K562 (cell line): ENCODE measurements around the gene CNOT9. TPM values are rescaled to one million over a fixed set of nuclear protein-coding genes. Genes with fewer than 3 reads are reported as not detected.

Experiments
- ATAC-seq: fragments of 200-7000 bp; cut with Tn5 transposase; 3 replicates; pipeline ENCODE4 v1.9.1; 2020; ENCODE audit warnings: moderate library complexity
- Bru-seq: library from RNA; stranded (reverse); fragments of 400-500 nt; gene quantifications from one replicate; lab custom pipeline; 2021; lab: Mats Ljungman, UMichigan
- BruChase-seq, 2 experiments: library from RNA; stranded (reverse); fragments of 400-500 nt; gene quantifications; one replicate each; lab custom pipeline; 2021; lab: Mats Ljungman, UMichigan
- BruUV-seq: library from RNA; stranded (reverse); fragments of 400-500 nt; replicated peaks from 2 replicates; lab custom pipeline; 2021; lab: Mats Ljungman, UMichigan
- CTCF ChIA-PET: fragments of 300-600 bp; formaldehyde crosslinking; extraction: SDS; loops from one replicate; lab custom pipeline; 2021; ENCODE audit warnings: low intra/inter-chr PET ratio; lab: Yijun Ruan, JAX
- POLR2A ChIA-PET: fragments of 300-600, 350-650 bp; sonication (Branson Sonifier 250); formaldehyde crosslinking; extraction: SDS; loops from one replicate; lab custom pipeline; 2021; ENCODE audit warnings: antibody characterized with exemption, inconsistent platforms; lab: Yijun Ruan, JAX
- DNase-seq, 4 experiments: peaks; one replicate each; pipeline versions ENCODE4 v3.0.0 to v3.0.0-alpha.2; 2011 to 2018; ENCODE audit warnings: low spot score in 3 of 4, mixed read lengths in 3 of 4; ENCODE audit errors: extremely low read depth in 1 of 4
- FAIRE-seq: peaks from 2 replicates; lab custom pipeline; 2011; peaks lifted over from hg19 to GRCh38; lab: Jason Lieb, UNC
- H2AFZ ChIP-seq: 2 replicates; pipeline ENCODE4 v1.6.0; 2011; ENCODE audit warnings: low read depth, low read length, control low read depth, inconsistent platforms
- H3K27ac ChIP-seq: fragments of 200-600 bp; 3 replicates; pipeline ENCODE4 v1.8.0; 2011; ENCODE audit warnings: low read depth, mild to moderate bottlenecking, control low read depth, inconsistent platforms, low read length, moderate library complexity, mixed read lengths; ENCODE audit errors: extremely low read depth
- H3K27me3 ChIP-seq, 2 experiments: fragments of 300-600 bp in 1 of 2; 2 replicates in 1 of 2; 3 replicates in 1 of 2; pipeline versions ENCODE4 v1.6.0 to v1.8.0; 2011; ENCODE audit warnings: inconsistent platforms in 2 of 2, low read length in 2 of 2, mild to moderate bottlenecking in 1 of 2, mixed read lengths in 1 of 2, moderate library complexity in 1 of 2; ENCODE audit not compliant: control insufficient read depth in 2 of 2, insufficient read depth in 2 of 2
- H3K36me3 ChIP-seq: fragments of 300-600 bp; 3 replicates; pipeline ENCODE4 v1.8.0; 2011; ENCODE audit warnings: mild to moderate bottlenecking, low read length, inconsistent platforms; ENCODE audit not compliant: control insufficient read depth, insufficient read depth
- H3K4me1 ChIP-seq, 2 experiments: fragments of 200-600 bp in 1 of 2; replicated peaks in 1 of 2; 2 replicates in 1 of 2; 3 replicates in 1 of 2; pipeline versions ENCODE4 v1.5.1 to v1.8.0; 2011; ENCODE audit warnings: inconsistent platforms in 2 of 2, low read length in 2 of 2, mild to moderate bottlenecking in 1 of 2, mixed read lengths in 1 of 2, moderate library complexity in 1 of 2; ENCODE audit not compliant: control insufficient read depth in 2 of 2, insufficient read depth in 2 of 2
- H3K4me2 ChIP-seq: 2 replicates; pipeline ENCODE4 v1.6.1; 2011; ENCODE audit warnings: low read length, control low read depth, inconsistent platforms, mixed read lengths; ENCODE audit not compliant: insufficient read depth
- H3K4me3 ChIP-seq: fragments of 200-600 bp; sonication (generic), shearing (Covaris generic); 2 replicates; pipeline ENCODE4 v1.5.1; 2016; ENCODE audit warnings: control low read depth, inconsistent platforms
- H3K79me2 ChIP-seq: fragments of 200-600 bp; 3 replicates; pipeline ENCODE4 v1.8.0; 2011; ENCODE audit warnings: low read length, inconsistent platforms; ENCODE audit not compliant: control insufficient read depth, insufficient read depth
- H3K9ac ChIP-seq, 2 experiments: 2 replicates each; pipeline versions ENCODE4 v1.6.0 to v1.6.1; 2011; ENCODE audit warnings: low read depth in 2 of 2, low read length in 2 of 2, control low read depth in 1 of 2, inconsistent platforms in 1 of 2, mild to moderate bottlenecking in 1 of 2, mixed read lengths in 1 of 2; ENCODE audit not compliant: insufficient read depth in 1 of 2
- H3K9me1 ChIP-seq: one replicate; pipeline ENCODE4 v1.6.0; 2011; ENCODE audit warnings: inconsistent platforms, mild to moderate bottlenecking, low read length, moderate library complexity; ENCODE audit not compliant: control insufficient read depth, insufficient read depth
- H3K9me3 ChIP-seq: replicated peaks from 2 replicates; pipeline ENCODE4 v1.5.1; 2011; ENCODE audit warnings: low read depth, low read length, inconsistent platforms; ENCODE audit not compliant: control insufficient read depth, insufficient read depth
- H4K20me1 ChIP-seq: replicated peaks from 2 replicates; pipeline ENCODE4 v1.6.1; 2011; ENCODE audit warnings: low read length, inconsistent platforms, mixed read lengths; ENCODE audit not compliant: control insufficient read depth, insufficient read depth
- ATF3 ChIP-seq, 2 experiments: fragments of 450-650 bp in 1 of 2; sonication (generic) in 1 of 2; formaldehyde crosslinking in 1 of 2; IDR thresholded peaks in 1 of 2; conservative IDR thresholded peaks in 1 of 2; 2 replicates each; pipeline versions ENCODE4 v1.6.1 to v1.8.1; 2016 to 2023; ENCODE audit warnings: mild to moderate bottlenecking in 2 of 2, moderate library complexity in 2 of 2, inconsistent platforms in 1 of 2, missing genetic modification reagents in 1 of 2
- CREB1 ChIP-seq, 2 experiments: sonication (generic) in 1 of 2; formaldehyde crosslinking in 1 of 2; IDR thresholded peaks; 2 replicates each; pipeline versions ENCODE4 v1.6.1 to v1.8.0; 2012 to 2022; ENCODE audit warnings: inconsistent platforms in 1 of 2, mild to moderate bottlenecking in 1 of 2, missing genetic modification reagents in 1 of 2, moderate library complexity in 1 of 2
- CREB3 ChIP-seq: fragments of 450-650 bp; conservative IDR thresholded peaks from 2 replicates; pipeline ENCODE4 v1.6.1; 2016; ENCODE audit warnings: missing genetic modification characterization, low read depth, mild to moderate bottlenecking, missing compliant biosample characterization, moderate library complexity
- CXXC5 ChIP-seq: fragments of 250-450 bp; sonication (Bioruptor Pico); IDR thresholded peaks from 2 replicates; pipeline ENCODE4 v1.8.0; 2022; ENCODE audit warnings: inconsistent platforms, mild to moderate bottlenecking, moderate library complexity
- PHB ChIP-seq: fragments of 250-450 bp; sonication (Bioruptor Pico); IDR thresholded peaks from 2 replicates; pipeline ENCODE4 v1.5.0; 2021
- ZNF282 ChIP-seq: sonication (generic); formaldehyde crosslinking; IDR thresholded peaks from 2 replicates; pipeline ENCODE4 v1.8.1; 2023; ENCODE audit warnings: missing genetic modification reagents
- WGBS: fragments of 100-300 bp; shearing (Covaris generic); methylation state at CpG from one replicate; pipeline ENCODE4 v1.1.6; 2016; ENCODE audit warnings: low coverage, mixed read lengths; ENCODE audit not compliant: insufficient coverage; ENCODE audit errors: missing lambda C conversion rate; 5-methylcytosine and 5-hydroxymethylcytosine counted together
- in situ Hi-C: fragments of 300-500 bp; cut with MboI; formaldehyde crosslinking; loops from 4 replicates; pipeline ENCODE4 v1.15.0; 2018; ENCODE audit warnings: inconsistent platforms, mixed read lengths
- intact Hi-C: fragments of 100-400 bp; cut with micrococcal nuclease; formaldehyde crosslinking; loops from 2 replicates; pipeline ENCODE4 v1.14.2; 2022
- long read RNA-seq, 3 experiments: library from polyadenylated mRNA in 2 of 3; library from RNA in 1 of 3; unstranded in 2 of 3; stranded (forward) in 1 of 3; transcript quantifications; one replicate each; pipeline ENCODE4 v2.0.0, GENCODE V29; 2019 to 2022
- polyA minus RNA-seq, 3 experiments: library from RNA; depleted of rRNA, polyadenylated mRNA; stranded (reverse); fragments of >200 nt; gene quantifications; 2 replicates each; pipeline ENCODE4 v1.2.3, GENCODE V29; 2011
- polyA plus RNA-seq, 8 experiments: library from polyadenylated mRNA; depleted of rRNA in 4 of 8; stranded (reverse) in 5 of 8; unstranded in 3 of 8; fragments of >200 nt; fragmentation: Nextera tagmentation in 2 of 8; fragmentation: Illumina TruSeq in 1 of 8; extraction: Ambion mirVana in 2 of 8; extraction: Trizol in 1 of 8; gene quantifications; 2 replicates each; pipeline versions ENCODE4 v1.2.1 to v1.2.3, GENCODE V29; 2011 to 2014; ENCODE audit warnings: inconsistent platforms in 1 of 8, missing spikeins in 1 of 8
- total RNA-seq, 7 experiments: library from RNA; depleted of rRNA in 6 of 7; stranded (reverse); fragments of >200 nt in 6 of 7; fragmentation: Illumina TruSeq in 2 of 7; extraction: Trizol in 2 of 7; gene quantifications; 2 replicates each; pipeline versions ENCODE4 v1.2.1 to v1.2.3, GENCODE V29; 2011 to 2021; ENCODE audit warnings: low replicate concordance in 1 of 7
- TF ChIP-seq, protein P1 (sequence below): fragments of 250-450 bp; sonication (Bioruptor Pico); IDR thresholded peaks from 2 replicates; pipeline ENCODE4 v1.9.0; 2021; ENCODE audit warnings: mild to moderate bottlenecking, inconsistent platforms

CNOT9 gene
- total RNA-seq (2011; cell fraction: chromatin; rRNA removed; ENCODE audit: low replicate concordance): 44.5 and 73.8 TPM in 2 replicates
- 24.5 and 28.0 TPM in 2 replicates for total RNA-seq (2011; cell fraction: nucleolus; rRNA removed)
- 45.1 and 81.1 TPM in 2 replicates for total RNA-seq (2011; cell fraction: nucleoplasm; rRNA removed)
- total RNA-seq (2014; rRNA removed): 40.9 and 48.3 TPM in 2 replicates
- 47.7 and 51.1 TPM in 2 replicates for total RNA-seq (2014; rRNA removed; fragmentation: Illumina TruSeq; extraction: Trizol)
- 48.4 and 50.8 TPM in 2 replicates for total RNA-seq (2015; rRNA removed; fragmentation: Illumina TruSeq; extraction: Trizol)
- 50.7 and 51.6 TPM in 2 replicates for total RNA-seq (2021)
- polyA plus RNA-seq (2011; rRNA removed): 68.1 and 82.6 TPM in 2 replicates
- polyA plus RNA-seq (2011; cell fraction: cytosol; rRNA removed): 45.8 and 48.2 TPM in 2 replicates
- 62.8 and 76.2 TPM in 2 replicates for polyA plus RNA-seq (2011; cell fraction: nucleus; rRNA removed)
- polyA plus RNA-seq (2012): 26.9 and 31.4 TPM in 2 replicates
- 43.3 and 46.7 TPM in 2 replicates for polyA plus RNA-seq (2014; fragmentation: Illumina TruSeq; extraction: Trizol)
- 10 to 100 TPM; 19.0 to 27.4 TPM for polyA plus RNA-seq (2014; fragmentation: Nextera tagmentation; extraction: Ambion mirVana)
- polyA plus RNA-seq (2014; rRNA removed): 33.4 and 42.8 TPM in 2 replicates
- 98.0 and 123 TPM in 2 replicates for polyA minus RNA-seq (2011; rRNA and poly(A)+ RNA removed)
- polyA minus RNA-seq (2011; cell fraction: cytosol; rRNA and poly(A)+ RNA removed): 48.5 and 68.3 TPM in 2 replicates
- 28.5 and 47.8 TPM in 2 replicates for polyA minus RNA-seq (2011; cell fraction: nucleus; rRNA and poly(A)+ RNA removed)
- Bru-seq, nascent RNA: percentile 88 among the genes with signal in this experiment
- percentile 93 among the genes with signal in this experiment for BruChase-seq, experiment 1, labeled RNA remaining after a 2-hour chase
- percentile 92 among the genes with signal in this experiment for BruChase-seq, experiment 2, labeled RNA remaining after a 6-hour chase
- long read RNA-seq, experiment 1, full-length matches to known transcripts: 52 of 78 reads
- long read RNA-seq, experiment 1, partial matches to known transcripts: 0 of 78 reads
- long read RNA-seq, experiment 1, other reads (novel, unspliced or antisense): 26 of 78 reads
- long read RNA-seq, experiment 2, full-length matches to known transcripts: 5 of 33 reads
- long read RNA-seq, experiment 2, partial matches to known transcripts: 0 of 33 reads
- long read RNA-seq, experiment 2, other reads (novel, unspliced or antisense): 28 of 33 reads
- long read RNA-seq, experiment 3, full-length matches to known transcripts: 12 of 83 reads
- long read RNA-seq, experiment 3, partial matches to known transcripts: 0 of 83 reads
- long read RNA-seq, experiment 3, other reads (novel, unspliced or antisense): 71 of 83 reads

DNA sequence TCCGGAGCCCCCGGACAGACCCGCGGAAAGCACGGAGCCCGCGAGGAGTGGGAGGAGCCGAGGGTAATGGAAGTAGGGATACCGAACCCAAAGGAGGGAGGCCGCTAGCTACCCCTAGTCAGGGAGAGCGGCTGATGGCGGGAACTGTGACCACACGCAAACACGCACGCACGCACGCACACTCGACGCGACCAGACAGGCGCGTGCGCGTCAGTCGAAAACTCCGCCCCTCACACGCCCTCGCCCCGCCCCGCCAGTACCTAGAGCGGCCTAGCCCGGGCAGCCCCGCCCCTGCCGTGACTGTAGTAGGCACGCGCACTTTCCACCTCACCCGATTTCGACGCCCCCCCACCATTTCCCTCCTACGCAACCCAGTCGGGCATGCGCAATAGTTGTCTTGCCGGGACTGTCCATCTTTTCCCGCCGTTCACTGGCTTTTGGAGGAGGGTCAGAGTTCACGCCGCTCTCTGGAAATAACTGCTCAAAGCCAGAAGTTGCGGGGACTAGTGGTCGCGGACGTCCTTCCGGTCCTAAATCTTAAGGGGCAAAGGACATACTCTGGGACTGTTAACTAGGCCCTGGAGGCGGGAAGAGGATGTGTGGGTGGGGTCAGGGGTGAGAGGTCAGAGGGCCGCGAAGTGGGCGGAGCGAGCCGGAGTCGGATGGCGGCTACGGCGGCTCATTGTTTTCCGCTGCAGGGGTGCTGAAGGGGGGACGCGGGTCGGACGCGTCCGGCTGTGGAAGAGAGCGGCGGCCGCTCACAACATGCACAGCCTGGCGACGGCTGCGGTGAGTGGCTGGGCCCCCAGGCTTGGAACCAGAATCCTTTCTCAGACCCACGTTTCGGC lies at the start of gene CNOT9, which contains the start of gene USP37:
Gene CNOT9, plus strand, starts transcription at position 650 of the 848 bp plus-strand sequence. Its CDS starts 116 bp downstream, at position 766.
Gene USP37, minus strand, starts transcription at position 162 of the 848 bp plus-strand sequence. CDS start 9,698 bp downstream, outside the sequence.
- FAIRE-seq: peak; percentile 91
- intact Hi-C loops: loop anchor here (5.0 kb wide), 2 partner anchors 171 to 276 kb away; partner anchors contain the start of genes CTDSP1 and TMBIM1
- CTCF ChIA-PET: interaction anchor here (0.6 kb wide), 1 partner anchor 307 kb away, joined by 3 read pairs; no protein-coding TSS in a partner anchor
- TF ChIP-seq PHB: no peak
- TF ChIP-seq, protein P1, sequence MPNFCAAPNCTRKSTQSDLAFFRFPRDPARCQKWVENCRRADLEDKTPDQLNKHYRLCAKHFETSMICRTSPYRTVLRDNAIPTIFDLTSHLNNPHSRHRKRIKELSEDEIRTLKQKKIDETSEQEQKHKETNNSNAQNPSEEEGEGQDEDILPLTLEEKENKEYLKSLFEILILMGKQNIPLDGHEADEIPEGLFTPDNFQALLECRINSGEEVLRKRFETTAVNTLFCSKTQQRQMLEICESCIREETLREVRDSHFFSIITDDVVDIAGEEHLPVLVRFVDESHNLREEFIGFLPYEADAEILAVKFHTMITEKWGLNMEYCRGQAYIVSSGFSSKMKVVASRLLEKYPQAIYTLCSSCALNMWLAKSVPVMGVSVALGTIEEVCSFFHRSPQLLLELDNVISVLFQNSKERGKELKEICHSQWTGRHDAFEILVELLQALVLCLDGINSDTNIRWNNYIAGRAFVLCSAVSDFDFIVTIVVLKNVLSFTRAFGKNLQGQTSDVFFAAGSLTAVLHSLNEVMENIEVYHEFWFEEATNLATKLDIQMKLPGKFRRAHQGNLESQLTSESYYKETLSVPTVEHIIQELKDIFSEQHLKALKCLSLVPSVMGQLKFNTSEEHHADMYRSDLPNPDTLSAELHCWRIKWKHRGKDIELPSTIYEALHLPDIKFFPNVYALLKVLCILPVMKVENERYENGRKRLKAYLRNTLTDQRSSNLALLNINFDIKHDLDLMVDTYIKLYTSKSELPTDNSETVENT (CRISPR knock-in tag): no peak
- 0 out of 2 replicates have a peak, but pooled peaks have one; percentile 64 for TF ChIP-seq ZNF282 (CRISPR knock-in tag)
- TF ChIP-seq CREB3: peak; percentile 56; the same call in 1 of the 2 replicates
- peak; percentile 99 for TF ChIP-seq CXXC5 (CRISPR knock-in tag)
- peak; percentile 86 for TF ChIP-seq CREB1 (IDR thresholded peaks at IDR 0.05)
- peak; percentile 88 for TF ChIP-seq CREB1 (CRISPR knock-in tag; IDR thresholded peaks at IDR 0.05)
- TF ChIP-seq ATF3 (IDR thresholded peaks at IDR 0.05): peak; percentile 59; the same call in 1 of the 2 replicates
- 0 out of 2 replicates have a peak, but pooled peaks have one; percentile 40 for TF ChIP-seq ATF3 (CRISPR knock-in tag; conservative IDR thresholded peaks at IDR 0.05)

More for the DNA sequence above, at the start of gene CNOT9, which contains the start of gene USP37:
- ATAC-seq (peak; percentile 91), DNase-seq (peak; percentile 88 to 96 (median 92))
- in situ Hi-C loops: no loop called here
- Histone ChIP-seq H4K20me1 (0 out of 2 replicates have a peak, but pooled peaks cover 3% of the 10 kb centered on the region), H3K4me3 (peak within 1 kb of the TSS; percentile 77), H3K27ac (peak within 1 kb of the TSS; percentile 94), H3K27me3 (no peaks in the 10 kb centered on the region), H3K4me1 (peaks cover 8 to 9% of the 10 kb centered on the region in 2 experiments; a peak in 4 of 5 replicates), H3K9me3 (no peaks in the 10 kb centered on the region), H3K9ac (peak within 1 kb of the TSS; percentile 88 to 99), H3K9me1 (no peaks in the 10 kb centered on the region), H3K36me3 (peaks cover 41% of the 10 kb centered on the region; the same call in 2 of the 3 replicates), H3K4me2 (peak within 1 kb of the TSS; percentile 97), H2AFZ (peak within 1 kb of the TSS; percentile 99), H3K79me2 (peaks cover 97% of the 10 kb centered on the region)
- POLR2A ChIA-PET: no interaction called here
- BruUV-seq: no TSS peak
- under 1% methylated on average over 50 of the region's 77 CpGs for WGBS
